GM23248 (cell line): Measurements from ENCODE around the gene SHISA9.

Experiments used
- EZH2 ChIP-seq: fragments of 200-600 bp; sonication (generic); IDR thresholded peaks from 2 replicates; pipeline ENCODE4 v1.6.1; 2018; ENCODE audit warnings: antibody characterized with exemption, mild to moderate bottlenecking; ENCODE audit not compliant: insufficient read depth, poor library complexity, severe bottlenecking
- EZH2phosphoT487 ChIP-seq: fragments of 200-600 bp; sonication (generic); IDR thresholded peaks from 2 replicates; pipeline ENCODE4 v1.6.1; 2018; ENCODE audit warnings: antibody characterized with exemption, moderate library complexity, mild to moderate bottlenecking, low read depth; ENCODE audit not compliant: insufficient read depth

DNA sequence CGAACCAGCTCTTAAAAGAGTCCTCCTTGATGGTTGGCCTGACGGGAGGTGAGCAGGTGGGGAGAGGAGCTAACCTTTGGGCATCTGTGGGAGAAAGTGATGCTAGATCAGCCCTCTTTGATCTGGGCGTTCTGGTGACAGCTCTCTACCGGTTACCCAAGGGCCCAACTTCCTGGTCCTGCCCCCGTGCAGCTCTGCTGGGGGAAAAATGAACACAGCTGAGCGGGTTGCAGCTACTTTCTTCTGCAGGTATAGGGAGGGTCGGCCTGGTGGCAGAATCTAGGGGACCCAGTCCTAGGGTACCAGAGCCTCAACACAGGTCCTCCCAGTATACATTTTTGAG lies 2.9 kb downstream of the SHISA9 start:
- TF ChIP-seq EZH2 (no peak), EZH2phosphoT487 (no peak)
